Subcutaneous abdominal adipose tissue (tissue), 5 donors: Measurements from ENCODE around the gene SIT1.
A peak's percentile ranks its signal among the peaks of the same experiment; 100 is the strongest.

ENCODE experiments used
- H3K27ac ChIP-seq: one replicate; pipeline ENCODE4 v1.7.0; 2013; ENCODE audit warnings: low read depth, mild to moderate bottlenecking, inconsistent platforms, low read length, moderate library complexity
- H3K27me3 ChIP-seq, 5 donors: one replicate each; pipeline ENCODE4 v1.7.0; 2013; ENCODE audit warnings: low read length in 5 of 5, inconsistent platforms in 1 of 5; ENCODE audit not compliant: control insufficient read depth in 5 of 5, insufficient read depth in 4 of 5
- H3K36me3 ChIP-seq, 5 donors: one replicate each; pipeline ENCODE4 v1.7.0; 2013; ENCODE audit warnings: low read length in 5 of 5; ENCODE audit not compliant: control insufficient read depth in 5 of 5, insufficient read depth in 5 of 5
- H3K4me1 ChIP-seq, 5 donors: one replicate each; pipeline ENCODE4 v1.7.0; 2013; ENCODE audit warnings: low read length in 5 of 5, mild to moderate bottlenecking in 3 of 5, moderate library complexity in 1 of 5; ENCODE audit not compliant: control insufficient read depth in 5 of 5, insufficient read depth in 5 of 5
- H3K4me3 ChIP-seq, 5 donors: one replicate each; pipeline ENCODE4 v1.7.0; 2013; ENCODE audit warnings: low read length in 5 of 5, low read depth in 1 of 5
- H3K9ac ChIP-seq, 5 donors: one replicate each; pipeline ENCODE4 v1.7.0; 2013; ENCODE audit warnings: low read length in 5 of 5, mild to moderate bottlenecking in 4 of 5, moderate library complexity in 3 of 5
- H3K9me3 ChIP-seq, 5 donors: one replicate each; pipeline ENCODE4 v1.7.0; 2013; ENCODE audit warnings: low read length in 5 of 5; ENCODE audit not compliant: control insufficient read depth in 5 of 5
- donor health status: healthy.
- donor health status: healthy.
- donor health status: healthy.
- donor health status: healthy.
- donor health status: healthy.

Gene SIT1

GRCh38 chr9:35599763-35600604 is 50.7 kb downstream of the SIT1 start:
- no peaks in the 10 kb centered on the region for H3K27me3 ChIP-seq
- H3K4me3 ChIP-seq, result no peak overlapping the region
- no peaks in the 10 kb centered on the region for H3K9me3 ChIP-seq
- H3K4me1 ChIP-seq, result peaks cover 9 to 48% (median 42%) of the 10 kb centered on the region in 5 donors
- H3K36me3 ChIP-seq, result no peaks in the 10 kb centered on the region
- H3K27ac ChIP-seq, result peak overlapping the region; percentile 50
- peak overlapping the region in 1 of 5 donors; percentile 17 for H3K9ac ChIP-seq
